WI38 (cell line): Measurements from ENCODE around the gene TBC1D5.

ENCODE experiments used
- H3K4me3 ChIP-seq: 2 replicates; pipeline ENCODE4 v1.5.1; 2011; ENCODE audit warnings: low read depth, mild to moderate bottlenecking, control low read depth, low read length
- CTCF ChIP-seq: IDR thresholded peaks from 2 replicates; pipeline ENCODE4 v1.5.1; 2012; ENCODE audit warnings: low read depth, mild to moderate bottlenecking, control low read depth, low read length

The TBC1D5 gene

GRCh38 chr3:17154941-17155340 lies 587.5 kb downstream of the TBC1D5 start:
- no peak for TF ChIP-seq CTCF
- H3K4me3 ChIP-seq: no peak overlapping the region

DNA sequence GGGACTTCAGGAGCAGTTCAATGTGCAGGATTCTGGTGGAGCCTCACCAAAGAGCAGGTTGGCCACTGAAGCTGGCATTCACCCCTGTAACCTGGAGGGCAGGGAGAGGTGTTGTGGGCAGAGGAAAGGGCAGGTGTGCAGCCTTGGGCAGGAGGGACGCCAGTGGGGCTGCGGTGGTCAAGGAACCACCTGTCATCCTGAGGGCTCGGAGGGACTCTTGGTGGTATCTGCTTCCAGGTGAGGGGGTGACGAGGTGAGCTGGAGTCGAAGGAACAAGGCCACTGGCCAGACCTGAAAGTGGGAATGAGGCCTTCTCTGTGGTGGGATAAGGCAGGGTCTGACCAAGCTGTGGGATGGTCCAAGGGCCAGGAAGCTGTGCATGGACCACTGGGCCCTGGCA lies 588.2 kb downstream of the TBC1D5 start:
- no peak for TF ChIP-seq CTCF

DNA sequence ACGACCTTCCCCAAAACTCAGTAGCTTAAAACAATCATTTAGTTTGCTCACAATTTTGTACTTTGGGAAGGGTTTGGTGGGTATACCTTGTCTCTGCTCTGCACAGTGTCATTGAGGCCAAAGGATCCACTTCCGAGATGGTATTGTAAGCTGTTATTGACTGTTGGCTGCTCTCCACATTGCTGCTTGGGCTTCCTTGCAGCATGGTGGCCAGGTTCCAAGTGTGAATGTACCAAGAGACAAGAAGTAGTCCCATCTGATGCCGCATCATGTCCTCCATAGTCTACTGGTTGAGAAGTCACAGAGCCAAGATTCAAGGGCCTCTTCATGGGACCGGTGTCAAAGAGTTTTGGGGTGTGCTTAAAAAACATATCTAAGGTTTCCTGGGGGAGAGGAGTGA lies 589.2 kb downstream of the TBC1D5 start:
- no peak for TF ChIP-seq CTCF
- no peak overlapping the region for H3K4me3 ChIP-seq

More for the DNA sequence above, 588.2 kb downstream of the TBC1D5 start:
- no peak overlapping the region for H3K4me3 ChIP-seq

DNA sequence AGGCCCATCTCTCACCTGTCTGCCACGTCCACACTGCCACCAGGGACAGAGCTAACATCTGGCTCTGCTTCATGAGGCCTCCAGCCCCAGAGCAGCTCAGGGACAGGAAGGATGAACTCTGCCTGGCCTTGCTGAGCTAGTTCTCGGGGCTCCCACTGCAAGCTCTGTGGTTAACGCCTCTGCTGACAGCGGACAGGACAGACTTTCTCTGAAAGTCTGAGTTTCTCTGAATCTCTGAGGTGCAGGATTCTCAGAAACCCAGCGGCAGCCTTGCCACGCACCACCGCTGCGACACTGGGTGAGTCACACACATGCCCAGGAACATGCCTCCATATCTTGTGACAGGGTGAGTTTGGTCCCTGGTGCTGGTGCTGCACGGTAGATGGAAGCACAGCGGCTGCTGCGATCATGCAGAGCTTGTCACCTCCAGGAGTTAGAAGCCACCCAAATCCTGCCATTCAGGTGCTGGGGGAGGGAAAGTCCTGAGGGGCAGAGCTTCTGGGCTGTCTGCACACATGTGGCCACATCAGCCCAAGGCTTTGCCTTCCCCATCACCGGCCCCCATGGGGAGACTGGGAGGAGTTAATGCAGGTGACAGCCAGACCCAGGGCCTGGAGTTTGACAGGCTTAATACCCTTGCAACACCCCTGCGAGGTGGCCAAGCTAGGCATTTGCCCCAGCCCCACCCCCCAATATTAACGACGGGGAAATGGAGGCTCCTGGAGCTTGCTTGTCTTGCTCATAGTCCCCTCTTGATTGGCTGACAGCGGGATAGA lies 590.6 kb downstream of the TBC1D5 start:
- TF ChIP-seq CTCF: no peak
- no peak overlapping the region for H3K4me3 ChIP-seq

DNA sequence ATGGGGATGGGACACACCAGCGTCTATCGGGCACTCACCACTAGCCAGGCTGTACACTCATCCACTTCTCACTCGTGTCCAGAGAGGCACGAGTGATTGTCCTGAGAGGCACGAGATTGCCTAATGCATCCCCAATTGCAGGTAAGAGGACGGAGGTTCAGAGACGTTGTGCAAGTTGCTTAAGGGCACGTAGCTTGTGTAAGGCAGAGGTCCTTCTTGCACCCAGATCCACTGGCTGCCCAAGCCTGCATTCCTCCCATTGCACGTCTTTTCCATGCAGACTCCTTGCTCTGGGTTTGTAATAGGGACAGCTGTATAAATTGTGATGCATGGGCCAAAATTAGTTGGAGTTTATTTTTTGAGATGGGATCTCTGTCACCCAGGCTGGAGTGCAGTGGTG lies 593.4 kb downstream of the TBC1D5 start:
- no peak for TF ChIP-seq CTCF
- no peak overlapping the region for H3K4me3 ChIP-seq

- no peak overlapping the region for H3K4me3 ChIP-seq
These were observed 597.8 kb downstream of the TBC1D5 start for GRCh38 chr3:17144665-17144993.

More at GRCh38 chr3:17144665-17144993, 597.8 kb downstream of the TBC1D5 start:
- TF ChIP-seq CTCF: no peak
